Femur (tissue), 1 donor: ENCODE data around the gene ATXN7L1.
"Not testable (repeated sequence)": the region's sequence is repeated elsewhere in the genome, so short reads cannot be mapped to it uniquely, and the experiment has no call there.

Source experiments
- DNase-seq: peaks from one replicate; pipeline ENCODE4 v3.0.0-alpha.2; 2017

The ATXN7L1 gene

DNA sequence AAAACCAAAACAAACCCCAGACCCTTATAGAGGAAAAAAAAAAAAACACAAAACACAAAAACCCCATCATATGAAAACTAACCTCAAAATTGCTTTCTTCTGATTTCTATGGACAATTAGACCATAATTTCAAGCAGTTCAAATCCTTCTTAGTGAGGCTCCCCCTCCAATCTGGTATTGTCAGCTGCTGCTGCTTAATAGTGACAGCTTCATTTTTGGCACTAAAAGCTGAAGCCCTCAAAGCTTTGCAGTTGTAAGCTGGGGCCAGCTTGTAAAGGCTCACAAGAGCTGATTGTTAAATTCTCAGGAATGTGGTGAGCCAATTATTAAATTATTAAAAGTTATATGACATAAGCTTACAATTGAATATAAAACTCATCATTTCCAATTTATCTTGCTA is 21.9 kb downstream of the ATXN7L1 start:
- DNase-seq = no peak

DNA sequence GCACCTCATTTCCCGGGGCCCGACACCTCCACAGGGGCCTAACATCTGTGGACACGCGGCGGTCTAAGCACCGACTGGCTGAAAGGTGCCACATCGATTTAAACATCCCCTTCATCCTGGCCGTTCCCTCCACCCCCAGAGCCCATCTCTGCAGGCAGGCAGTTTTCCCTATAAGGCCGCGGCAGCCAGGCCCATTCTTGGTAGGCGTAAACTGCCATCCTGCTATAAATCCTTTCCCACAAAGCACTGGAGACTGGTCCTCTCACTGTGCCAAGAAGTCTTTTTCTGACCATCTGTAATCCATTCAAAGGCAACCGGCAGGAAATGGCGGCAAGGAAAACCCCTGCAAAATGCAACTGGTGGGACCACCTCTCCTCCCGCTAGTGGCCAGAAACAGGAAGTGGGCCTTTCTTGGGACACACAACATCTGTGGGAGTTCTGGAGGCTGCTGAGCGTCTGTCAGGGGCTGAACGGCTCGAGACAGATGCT is 22.4 kb downstream of the ATXN7L1 start:
- peak; percentile 81 for DNase-seq

DNA sequence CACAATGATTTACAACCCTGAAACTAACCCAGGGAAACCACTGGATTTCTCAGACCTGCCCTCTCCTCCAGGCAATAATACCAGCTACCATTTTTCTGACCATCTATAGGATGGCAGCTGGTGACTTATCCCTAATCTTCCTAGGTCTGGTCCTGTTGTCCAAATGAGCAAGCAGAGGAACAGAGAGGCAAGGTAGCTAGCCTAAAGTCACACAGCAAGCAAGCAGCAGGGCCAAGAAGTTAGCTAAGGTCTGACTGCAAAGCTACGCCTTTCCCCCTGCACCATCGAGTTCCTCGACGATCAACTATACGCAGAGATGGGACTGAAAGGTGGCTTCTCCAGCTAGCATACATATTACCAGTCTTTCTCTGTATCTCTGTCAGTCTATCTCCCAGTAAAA is 25.3 kb downstream of the ATXN7L1 start:
- no peak for DNase-seq

- no peak for DNase-seq
These were observed 27.1 kb downstream of the ATXN7L1 start for GRCh38 chr7:105849122-105849855.

DNA sequence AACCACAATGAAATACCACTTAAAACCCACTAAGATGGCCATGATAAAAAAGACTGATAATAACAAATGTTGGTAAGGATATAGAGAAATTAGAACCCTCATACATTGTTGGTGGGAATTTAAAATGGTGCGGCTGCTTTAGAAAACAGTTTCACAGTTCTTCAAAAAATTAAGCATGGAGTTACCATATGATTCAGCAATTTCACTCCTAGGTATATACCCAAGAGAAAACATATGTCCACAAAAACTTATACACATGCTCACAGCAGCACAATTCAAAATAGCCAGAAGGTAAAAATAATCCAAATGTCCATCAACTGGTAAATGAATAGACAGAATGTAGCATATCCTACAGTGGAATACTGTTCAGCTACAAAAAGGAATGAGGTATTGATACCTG is 30.0 kb downstream of the ATXN7L1 start:
- no peak for DNase-seq

GRCh38 chr7:105844681-105845080 is 31.7 kb downstream of the ATXN7L1 start:
- DNase-seq = not testable (repeated sequence)

DNA sequence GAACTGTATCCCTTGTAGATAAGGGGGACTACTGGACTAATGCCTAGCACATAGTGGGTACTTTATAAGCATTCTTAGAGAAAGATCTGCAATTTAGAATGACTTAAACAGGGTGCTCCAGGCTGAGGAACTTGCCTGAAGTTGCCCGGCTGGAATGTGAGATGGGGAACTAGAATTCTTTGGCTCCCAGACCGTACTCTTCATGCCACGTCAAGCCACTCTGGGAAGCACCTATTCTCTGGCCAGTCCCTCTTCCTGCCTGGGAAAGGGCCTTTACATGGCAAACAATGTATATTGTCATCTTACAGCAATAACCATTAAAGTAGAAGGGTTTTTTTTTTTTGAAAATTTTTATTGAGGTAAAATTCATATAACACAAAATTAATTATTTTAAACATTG is 34.5 kb downstream of the ATXN7L1 start:
- no peak for DNase-seq

DNA sequence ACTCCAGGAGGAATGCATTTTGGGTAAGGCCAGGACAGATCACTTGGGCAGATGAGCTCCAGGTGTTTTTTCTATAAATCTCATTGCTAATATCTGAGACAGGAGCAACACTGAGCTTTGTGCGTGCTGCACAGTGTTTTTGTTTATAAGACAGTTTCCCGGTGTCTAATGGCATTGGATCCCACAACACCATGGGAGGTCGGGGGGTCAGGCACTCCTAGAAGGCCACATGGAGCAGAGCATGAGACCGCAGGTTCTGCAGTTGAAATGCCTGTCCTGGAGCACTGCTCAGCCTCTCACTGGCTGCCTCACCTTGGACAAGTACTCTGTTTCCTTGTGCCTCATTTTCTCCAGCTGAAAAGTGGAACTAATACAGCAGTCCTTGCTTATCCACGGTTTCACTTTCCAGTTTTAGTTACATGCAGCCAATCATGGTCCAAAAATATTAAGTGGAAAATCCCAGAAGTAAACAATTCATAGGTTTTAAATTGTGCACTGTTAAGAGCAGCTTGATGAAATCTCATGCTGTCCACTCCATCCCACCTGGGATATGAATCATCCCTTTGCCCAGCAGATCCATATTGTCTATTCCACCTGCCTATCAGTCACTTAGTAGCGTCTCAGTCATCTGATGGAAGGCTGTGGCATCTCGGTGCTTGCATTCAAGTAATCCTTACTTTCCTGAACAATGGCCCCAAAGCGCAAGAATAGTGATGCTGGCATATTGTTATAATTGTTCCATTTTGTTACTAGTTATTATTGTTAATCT is 35.2 kb downstream of the ATXN7L1 start:
- DNase-seq = no peak

- no peak for DNase-seq
These were observed 37.1 kb downstream of the ATXN7L1 start for GRCh38 chr7:105839266-105839665.

GRCh38 chr7:105838627-105839231 is 37.7 kb downstream of the ATXN7L1 start:
- peak; percentile 41 for DNase-seq

GRCh38 chr7:105837765-105838626 is 38.4 kb downstream of the ATXN7L1 start:
- DNase-seq = peak; percentile 51

DNA sequence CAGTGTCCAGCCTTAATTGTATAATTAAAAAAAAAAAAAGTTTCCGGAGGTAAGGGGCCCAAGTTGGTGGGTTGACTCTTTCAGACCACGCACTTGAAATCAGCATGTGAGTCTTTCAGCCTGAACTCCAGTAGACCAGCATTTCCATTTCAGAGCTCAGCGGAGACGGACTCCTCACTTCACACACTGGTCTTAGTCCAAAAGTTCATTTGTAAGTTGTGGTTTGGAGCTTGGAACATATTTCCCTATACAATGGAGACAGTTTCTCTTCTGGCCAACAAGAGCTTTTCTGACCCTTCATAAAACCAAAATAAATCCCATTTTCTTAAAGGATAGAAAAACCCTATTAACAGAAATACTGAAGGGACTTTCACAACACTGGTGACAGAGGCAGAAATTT is 41.0 kb downstream of the ATXN7L1 start:
- no peak for DNase-seq

- DNase-seq = no peak
These were observed 44.4 kb downstream of the ATXN7L1 start for GRCh38 chr7:105831824-105832535.

DNA sequence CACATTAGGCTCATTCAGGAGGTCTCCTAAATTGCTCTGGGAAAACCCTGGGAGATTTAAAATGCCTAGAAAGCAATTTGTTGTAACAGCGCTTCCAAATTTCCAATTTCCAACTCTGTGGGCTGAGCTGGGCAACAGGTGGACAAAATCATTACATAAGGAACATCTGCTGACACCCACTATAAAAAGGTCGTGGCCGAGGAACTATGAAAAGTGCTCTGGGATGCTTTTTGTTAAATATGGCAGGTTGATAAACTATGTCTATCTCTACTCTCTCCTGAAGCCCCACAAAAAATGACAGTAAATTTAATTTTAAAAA is 45.1 kb downstream of the ATXN7L1 start:
- no peak for DNase-seq

DNA sequence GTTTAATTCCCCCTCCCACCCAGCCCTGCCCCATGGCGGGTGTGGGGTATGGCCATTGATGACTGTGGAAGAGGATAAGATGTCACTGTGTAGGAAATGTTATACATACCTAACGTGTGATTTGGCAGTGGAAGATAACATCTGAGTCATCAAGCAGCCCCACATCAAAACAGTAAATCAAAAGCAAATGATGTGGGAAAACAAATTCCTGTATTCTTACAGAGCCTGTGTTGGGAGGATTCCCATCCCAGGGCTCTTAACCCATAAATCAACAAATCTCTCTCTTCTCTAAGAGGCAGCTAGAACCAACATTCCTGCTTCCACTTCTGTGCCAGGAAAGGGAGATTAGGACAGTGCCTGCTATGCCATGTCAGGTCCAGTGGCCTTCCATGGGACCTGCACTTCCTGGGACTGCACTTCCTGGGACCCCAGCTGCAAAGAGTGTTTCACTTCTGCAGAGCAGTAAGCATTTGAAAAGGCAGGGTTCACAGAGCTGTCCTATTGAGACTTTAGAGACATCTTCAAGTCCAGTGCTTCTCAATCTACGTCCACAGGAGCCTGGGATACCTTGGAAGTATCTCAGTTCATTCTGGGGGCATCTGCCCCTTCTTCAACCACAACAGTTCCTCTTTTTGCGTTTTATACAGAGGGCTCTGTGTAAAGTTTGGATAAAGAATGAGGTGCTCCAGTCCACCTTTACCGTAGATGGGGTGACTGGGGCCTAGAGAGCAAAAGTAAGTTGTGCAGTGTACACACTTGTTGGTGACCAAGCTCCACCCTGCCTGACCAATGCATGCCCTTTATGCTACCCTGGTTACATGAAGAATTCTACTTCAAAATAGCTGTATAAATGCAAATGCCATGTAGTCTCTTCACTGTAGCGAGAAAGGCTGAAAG is 45.7 kb downstream of the ATXN7L1 start:
- DNase-seq = no peak

- no peak for DNase-seq
These were observed 46.6 kb downstream of the ATXN7L1 start for GRCh38 chr7:105829681-105830322.

GRCh38 chr7:105828141-105828540 is 48.3 kb downstream of the ATXN7L1 start:
- DNase-seq = no peak

GRCh38 chr7:105827151-105827875 is 49.1 kb downstream of the ATXN7L1 start:
- no peak for DNase-seq

- DNase-seq = no peak
These were observed 50.3 kb downstream of the ATXN7L1 start for GRCh38 chr7:105826143-105826542.

DNA sequence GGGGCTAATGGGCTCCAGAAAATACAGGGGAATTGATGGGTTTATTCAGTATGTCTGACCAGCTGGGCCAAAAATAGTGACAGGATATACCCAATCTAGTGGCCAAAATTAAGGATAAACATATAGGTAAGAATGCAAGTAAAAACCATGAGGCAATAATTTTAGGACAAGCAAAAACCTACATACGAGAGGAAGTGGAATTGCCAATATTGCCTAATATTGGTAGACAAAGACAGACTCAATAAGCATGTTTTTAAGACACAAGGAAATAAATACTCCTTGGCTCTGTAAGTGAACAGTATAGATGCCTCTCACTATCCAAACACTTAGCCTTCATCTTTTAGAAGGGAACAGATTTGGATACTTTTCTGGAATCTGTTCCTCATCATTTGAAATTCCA is 51.0 kb downstream of the ATXN7L1 start:
- DNase-seq = no peak
